Calu3 (cell line): ENCODE measurements around the gene ARL15. TPM values are rescaled to one million over a fixed set of nuclear protein-coding genes. Genes with fewer than 3 reads are reported as not detected.

Experiments
- BruUV-seq: library from RNA; stranded (reverse); fragments of 400-500 nt; replicated peaks from 2 replicates; lab custom pipeline; 2021; lab: Mats Ljungman, UMichigan
- CTCF ChIA-PET: fragments of 300-600 bp; sonication (Branson Sonifier 250); formaldehyde crosslinking; loops from one replicate; lab custom pipeline; 2022; ENCODE audit warnings: antibody characterized with exemption; lab: Charles Lee
- DNase-seq: peaks from one replicate; pipeline ENCODE4 v3.0.0; 2022
- H3K27ac Mint-ChIP-seq: one replicate; pipeline ENCODE4 v1.8.0; 2022; ENCODE audit warnings: mixed read lengths; ENCODE audit not compliant: unreplicated experiment
- H3K27me3 Mint-ChIP-seq: one replicate; pipeline ENCODE4 v1.8.0; 2022; ENCODE audit warnings: mixed read lengths; ENCODE audit not compliant: unreplicated experiment
- H3K36me3 Mint-ChIP-seq: one replicate; pipeline ENCODE4 v1.8.0; 2022; ENCODE audit warnings: mild to moderate bottlenecking, moderate library complexity, mixed read lengths; ENCODE audit not compliant: insufficient read depth, unreplicated experiment
- H3K4me1 Mint-ChIP-seq: one replicate; pipeline ENCODE4 v1.8.0; 2022; ENCODE audit warnings: mild to moderate bottlenecking, low read depth, mixed read lengths; ENCODE audit not compliant: unreplicated experiment
- H3K4me3 Mint-ChIP-seq: one replicate; pipeline ENCODE4 v1.8.0; 2022; ENCODE audit warnings: mild to moderate bottlenecking, low read depth, moderate library complexity, mixed read lengths; ENCODE audit not compliant: unreplicated experiment
- H3K9me3 Mint-ChIP-seq: one replicate; pipeline ENCODE4 v1.8.0; 2022; ENCODE audit warnings: low read depth, mixed read lengths; ENCODE audit not compliant: unreplicated experiment
- CTCF ChIP-seq: fragments of 200-600 bp; IDR thresholded peaks from one replicate; pipeline ENCODE4 v1.8.0; 2022; ENCODE audit warnings: antibody characterized with exemption; ENCODE audit not compliant: unreplicated experiment
- intact Hi-C: fragments of 100-400 bp; cut with micrococcal nuclease; formaldehyde crosslinking; loops from one replicate; pipeline ENCODE4 v1.10.0; 2022; ENCODE audit not compliant: unreplicated experiment
- total RNA-seq: library from RNA; stranded (reverse); gene quantifications from 2 replicates; pipeline ENCODE4 v1.2.3, GENCODE V29; 2022

Gene ARL15
- total RNA-seq, 1 experiment from 2014 or later: 15.1 TPM

- CTCF ChIA-PET: no interaction called here
- Mint-ChIP-seq H3K9me3 (no peaks in the 10 kb centered on the region), H3K27me3 (no peaks in the 10 kb centered on the region), H3K4me1 (no peaks in the 10 kb centered on the region), H3K27ac (no peak overlapping the region), H3K4me3 (no peak overlapping the region), H3K36me3 (no peaks in the 10 kb centered on the region)
- no peak for DNase-seq
- TF ChIP-seq CTCF: no peak
- no TSS peak for BruUV-seq
- intact Hi-C loops: no loop called here
These were observed 308.2 kb downstream of the ARL15 start for GRCh38 chr5:54001976-54002775.

DNA sequence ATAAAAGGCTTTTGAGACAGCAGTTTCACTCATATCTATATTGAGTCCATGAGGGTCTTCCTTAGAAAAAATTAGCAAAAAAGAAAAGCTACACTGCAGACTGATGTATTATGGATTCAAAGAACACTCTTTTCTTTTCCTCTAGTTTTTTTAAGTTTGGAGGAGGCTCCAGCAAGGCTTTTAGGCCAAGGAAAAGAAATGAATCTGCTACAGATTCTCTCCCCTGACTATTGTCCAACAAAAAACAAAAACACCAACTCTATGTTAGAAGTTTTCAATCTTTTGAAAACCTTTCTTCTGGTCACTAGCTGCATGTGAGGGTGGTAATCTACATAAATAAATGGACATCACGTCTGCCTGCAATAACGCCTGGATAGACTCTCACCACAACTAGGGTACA lies 310.4 kb downstream of the ARL15 start:
- CTCF ChIA-PET: no interaction called here
- no peak for TF ChIP-seq CTCF
- Mint-ChIP-seq H3K27ac (no peak overlapping the region), H3K36me3 (no peaks in the 10 kb centered on the region), H3K27me3 (no peaks in the 10 kb centered on the region), H3K9me3 (no peaks in the 10 kb centered on the region), H3K4me3 (no peak overlapping the region), H3K4me1 (no peaks in the 10 kb centered on the region)
- no TSS peak for BruUV-seq
- no peak for DNase-seq
- intact Hi-C loops: no loop called here

DNA sequence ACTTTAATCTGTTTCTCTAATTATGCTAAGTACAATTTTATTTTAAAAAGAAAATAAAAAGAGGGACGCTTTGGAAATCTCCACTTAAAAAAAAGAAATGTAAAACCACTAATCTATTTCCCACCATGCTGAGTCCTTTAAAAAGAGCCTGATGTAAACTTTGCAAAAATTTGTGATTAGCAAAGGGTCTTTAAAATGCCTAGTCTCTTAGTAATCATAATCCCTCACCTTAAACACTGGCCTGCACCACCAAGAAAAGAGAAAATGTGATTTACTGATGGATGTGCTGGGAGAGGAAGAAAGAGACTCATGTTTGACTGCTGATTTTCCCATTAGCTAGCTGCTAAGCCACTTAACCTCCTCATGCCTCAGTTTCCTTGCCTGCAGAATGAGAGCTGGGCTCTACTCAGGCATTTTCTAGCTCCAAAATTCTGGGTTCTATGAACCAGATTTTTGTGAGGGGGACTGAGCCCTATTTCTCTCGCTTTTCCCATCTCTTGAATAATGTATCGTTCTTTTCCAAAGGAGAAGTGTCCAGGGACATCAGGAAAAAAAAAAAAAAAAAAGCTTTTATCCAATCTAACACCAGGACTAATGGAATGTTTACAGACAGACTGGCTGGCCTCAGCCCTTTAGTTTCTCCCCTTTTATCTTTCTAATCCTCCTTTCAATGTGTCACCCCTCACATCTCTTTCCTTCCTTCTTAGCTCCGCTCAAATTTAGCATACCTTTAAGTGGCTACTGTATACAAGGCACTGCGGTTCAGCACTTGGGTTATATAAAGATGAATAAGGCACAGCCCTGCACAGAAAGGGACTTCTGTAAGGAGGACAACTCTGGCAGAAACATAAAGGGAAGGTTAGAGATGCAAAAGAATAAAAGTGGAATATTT lies 312.4 kb downstream of the ARL15 start:
- H3K9me3 Mint-ChIP-seq: no peaks in the 10 kb centered on the region
- H3K27me3 Mint-ChIP-seq: no peaks in the 10 kb centered on the region
- H3K4me3 Mint-ChIP-seq: no peak overlapping the region
- DNase-seq: no peak
- intact Hi-C loops: no loop called here
- H3K27ac Mint-ChIP-seq: no peak overlapping the region
- no peaks in the 10 kb centered on the region for H3K36me3 Mint-ChIP-seq
- no TSS peak for BruUV-seq
- CTCF ChIA-PET: interaction anchor here (0.6 kb wide), 1 partner anchor 56 kb away, joined by 3 read pairs; no protein-coding TSS in a partner anchor
- no peaks in the 10 kb centered on the region for H3K4me1 Mint-ChIP-seq
- TF ChIP-seq CTCF: no peak

GRCh38 chr5:53996008-53996407 lies 314.4 kb downstream of the ARL15 start:
- BruUV-seq: no TSS peak
- DNase-seq: no peak
- intact Hi-C loops: no loop called here

More at GRCh38 chr5:53996008-53996407, 314.4 kb downstream of the ARL15 start:
- no peak overlapping the region for H3K27ac Mint-ChIP-seq
- CTCF ChIA-PET: no interaction called here
- no peak overlapping the region for H3K4me3 Mint-ChIP-seq
- no peak for TF ChIP-seq CTCF
- no peaks in the 10 kb centered on the region for H3K9me3 Mint-ChIP-seq
- H3K36me3 Mint-ChIP-seq: no peaks in the 10 kb centered on the region
- H3K4me1 Mint-ChIP-seq: no peaks in the 10 kb centered on the region
- H3K27me3 Mint-ChIP-seq: no peaks in the 10 kb centered on the region
